ENCODE measurements around the gene PLXDC2.

Gene PLXDC2

DNA sequence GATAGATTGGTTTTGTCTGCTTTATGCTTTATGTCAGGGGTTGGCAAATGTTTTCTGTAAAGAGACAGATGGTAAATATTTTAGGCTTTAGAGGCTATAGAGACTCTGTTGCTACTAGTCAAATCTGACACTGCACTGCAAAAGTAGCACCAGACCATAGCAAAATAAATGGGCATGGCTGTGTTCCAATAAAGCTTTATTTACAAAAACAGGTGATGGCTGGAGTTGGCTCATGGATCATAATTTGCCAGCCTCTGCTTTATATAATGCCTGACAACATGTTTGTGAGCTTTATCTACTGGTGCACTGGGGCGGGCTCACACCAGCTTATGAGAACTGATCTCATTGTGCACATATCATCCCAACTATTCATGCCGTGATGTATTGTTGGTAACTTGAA is 120.1 kb downstream of the PLXDC2 start:
- no peak overlapping the region for H3K4me3 ChIP-seq (ENCODE audit: low read length)
- TF ChIP-seq CTCF (conservative IDR thresholded peaks at IDR 0.05; ENCODE audit: low read depth, low read length), result no peak
- DNase-seq (ENCODE audit: low read depth), result no peak

DNA sequence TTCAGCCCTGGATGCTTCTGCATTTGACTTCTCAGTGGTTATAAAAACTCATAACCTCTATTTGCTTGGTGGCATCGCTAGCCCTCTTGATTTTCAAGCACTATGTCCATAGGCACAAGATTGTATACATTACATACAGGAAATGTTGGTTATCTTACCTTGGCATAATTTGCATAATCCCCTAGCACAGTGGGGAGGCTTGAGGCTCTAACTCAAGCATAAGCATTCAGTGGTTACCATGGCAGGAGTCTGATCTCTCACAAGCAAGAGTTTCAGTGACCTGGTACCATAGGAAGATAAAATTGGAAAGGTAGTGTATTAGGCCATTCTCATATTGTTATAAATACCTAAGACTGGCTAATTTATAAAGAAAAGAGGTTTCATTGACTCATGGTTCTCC is 121.8 kb downstream of the PLXDC2 start:
- H3K4me3 ChIP-seq (ENCODE audit: low read length), result no peak overlapping the region
- no peak for TF ChIP-seq CTCF (conservative IDR thresholded peaks at IDR 0.05; ENCODE audit: low read depth, low read length)
- no peak for DNase-seq (ENCODE audit: low read depth)

DNA sequence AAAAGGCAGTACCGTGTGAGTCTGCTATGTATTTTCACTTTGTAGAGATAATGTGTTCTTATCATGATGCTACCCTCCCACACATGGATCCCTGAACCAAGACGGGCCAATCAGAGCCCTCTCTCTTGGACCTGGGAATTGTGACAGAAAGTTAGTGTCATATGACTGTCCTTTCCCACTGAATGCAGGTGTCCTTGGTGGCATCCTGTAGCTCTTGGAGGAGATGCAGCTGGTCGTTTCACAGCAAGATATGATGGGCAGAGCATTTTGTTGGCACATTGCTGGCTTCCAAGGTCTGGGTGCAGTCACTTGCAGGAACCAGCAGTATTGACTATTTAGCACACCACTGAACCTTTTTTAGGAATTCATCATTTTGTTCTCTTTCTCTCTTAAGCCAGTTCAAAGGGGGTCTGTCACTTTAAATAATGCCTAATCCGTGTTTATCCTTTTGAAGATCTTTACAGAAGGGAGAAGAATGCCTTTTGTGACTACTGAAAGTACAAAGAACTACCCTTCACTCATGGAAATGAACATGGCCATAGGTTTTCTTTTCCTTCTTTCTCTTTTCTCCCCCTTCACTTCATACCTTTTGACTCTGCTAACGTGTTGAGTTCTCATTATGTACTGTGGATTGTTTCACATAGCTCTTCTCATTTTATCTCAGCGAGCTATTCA is 125.1 kb downstream of the PLXDC2 start:
- no peak overlapping the region for H3K4me3 ChIP-seq (ENCODE audit: low read length)
- no peak for DNase-seq (ENCODE audit: low read depth)
- no peak for TF ChIP-seq CTCF (conservative IDR thresholded peaks at IDR 0.05; ENCODE audit: low read depth, low read length)

GRCh38 chr10:19944911-19945663 is 128.9 kb downstream of the PLXDC2 start:
- H3K4me3 ChIP-seq (ENCODE audit: low read length), result no peak overlapping the region
- TF ChIP-seq CTCF (conservative IDR thresholded peaks at IDR 0.05; ENCODE audit: low read depth, low read length), result no peak
- no peak for DNase-seq (ENCODE audit: low read depth)

DNA sequence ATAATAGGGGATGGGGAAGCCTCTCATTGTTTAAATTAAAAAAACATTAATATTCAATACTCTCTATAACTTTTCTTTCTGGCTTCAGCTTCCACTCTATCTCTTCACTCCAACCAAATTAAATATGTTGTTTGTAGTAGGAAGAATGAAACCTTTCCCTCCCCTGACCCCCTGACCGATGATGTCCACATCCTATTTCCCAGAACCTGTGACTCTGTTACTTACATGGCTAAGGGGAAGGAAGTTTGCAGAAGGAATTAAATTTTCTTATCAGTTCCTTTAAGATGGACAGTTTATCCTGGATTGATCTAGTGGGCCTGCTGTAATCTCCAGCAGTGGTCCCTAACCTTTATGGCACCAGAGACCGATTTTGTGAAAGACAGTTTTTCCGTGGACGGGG is 130.0 kb downstream of the PLXDC2 start:
- no peak overlapping the region for H3K4me3 ChIP-seq (ENCODE audit: low read length)
- no peak for DNase-seq (ENCODE audit: low read depth)
- TF ChIP-seq CTCF (conservative IDR thresholded peaks at IDR 0.05; ENCODE audit: low read depth, low read length), result no peak

DNA sequence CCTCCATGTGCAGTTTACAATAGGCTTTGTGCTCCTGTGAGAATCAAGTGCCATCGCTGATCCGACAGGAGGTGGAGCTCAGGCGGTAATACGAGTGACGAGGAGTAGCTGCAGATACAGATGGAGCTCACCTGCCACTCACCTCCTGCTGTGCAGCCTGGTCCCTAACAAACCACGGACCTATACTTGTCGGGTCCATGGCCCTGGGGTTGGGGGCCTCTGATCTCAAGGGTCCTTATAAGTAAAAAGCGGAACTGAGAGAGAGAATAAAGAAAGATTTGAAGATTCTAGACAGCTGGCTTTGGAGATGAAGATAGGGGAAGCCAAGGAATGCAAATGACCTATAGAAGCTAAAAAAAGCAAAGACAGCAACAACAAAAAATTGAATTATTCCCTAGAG is 130.6 kb downstream of the PLXDC2 start:
- no peak for DNase-seq (ENCODE audit: low read depth)
- TF ChIP-seq CTCF (conservative IDR thresholded peaks at IDR 0.05; ENCODE audit: low read depth, low read length), result no peak

GRCh38 chr10:19947215-19947614 is 131.0 kb downstream of the PLXDC2 start:
- H3K4me3 ChIP-seq (ENCODE audit: low read length), result no peak overlapping the region
- no peak for TF ChIP-seq CTCF (conservative IDR thresholded peaks at IDR 0.05; ENCODE audit: low read depth, low read length)
- no peak for DNase-seq (ENCODE audit: low read depth)

More for the DNA sequence above, 130.6 kb downstream of the PLXDC2 start:
- H3K4me3 ChIP-seq (ENCODE audit: low read length), result no peak overlapping the region
